RWPE2 (cell line): Measurements from ENCODE around the gene PTPRM.

Experiments
- ATAC-seq: fragments of 200-7000 bp; cut with Tn5 transposase; 3 replicates; pipeline ENCODE4 v1.9.1; 2021; ENCODE audit warnings: low read depth
- DNase-seq: peaks from one replicate; pipeline ENCODE4 v3.0.0-alpha.2; 2020; ENCODE audit warnings: low spot score
- H3K27ac ChIP-seq: fragments of 450-650 bp; 2 replicates; pipeline ENCODE4 v1.5.1; 2017; ENCODE audit warnings: mild to moderate bottlenecking; ENCODE audit not compliant: poor library complexity, severe bottlenecking
- H3K27me3 ChIP-seq: fragments of 250-450 bp; sonication (Bioruptor Pico); 2 replicates; pipeline ENCODE4 v1.5.1; 2021; ENCODE audit warnings: mild to moderate bottlenecking, moderate library complexity; ENCODE audit not compliant: insufficient read depth, poor library complexity, severe bottlenecking
- H3K36me3 ChIP-seq: fragments of 250-450 bp; sonication (Bioruptor Pico); 2 replicates; pipeline ENCODE4 v1.5.1; 2020; ENCODE audit warnings: low read depth, mild to moderate bottlenecking, moderate library complexity
- H3K4me1 ChIP-seq: fragments of 250-450 bp; sonication (Bioruptor Pico); 2 replicates; pipeline ENCODE4 v1.5.1; 2021; ENCODE audit warnings: mild to moderate bottlenecking, moderate library complexity; ENCODE audit not compliant: insufficient read depth, poor library complexity, severe bottlenecking
- H3K4me3 ChIP-seq: fragments of 250-450 bp; sonication (Bioruptor Pico); 2 replicates; pipeline ENCODE4 v1.5.1; 2021; ENCODE audit warnings: mild to moderate bottlenecking, moderate library complexity; ENCODE audit not compliant: severe bottlenecking
- H3K9me3 ChIP-seq: fragments of 250-450 bp; sonication (Bioruptor Pico); 2 replicates; pipeline ENCODE4 v1.5.1; 2021; ENCODE audit warnings: mild to moderate bottlenecking, moderate library complexity; ENCODE audit not compliant: severe bottlenecking
- CTCF ChIP-seq: fragments of 450-650 bp; IDR thresholded peaks from one replicate; pipeline ENCODE4 v1.5.1; 2017; ENCODE audit warnings: mild to moderate bottlenecking, moderate library complexity; ENCODE audit not compliant: poor library complexity, severe bottlenecking

PTPRM gene

DNA sequence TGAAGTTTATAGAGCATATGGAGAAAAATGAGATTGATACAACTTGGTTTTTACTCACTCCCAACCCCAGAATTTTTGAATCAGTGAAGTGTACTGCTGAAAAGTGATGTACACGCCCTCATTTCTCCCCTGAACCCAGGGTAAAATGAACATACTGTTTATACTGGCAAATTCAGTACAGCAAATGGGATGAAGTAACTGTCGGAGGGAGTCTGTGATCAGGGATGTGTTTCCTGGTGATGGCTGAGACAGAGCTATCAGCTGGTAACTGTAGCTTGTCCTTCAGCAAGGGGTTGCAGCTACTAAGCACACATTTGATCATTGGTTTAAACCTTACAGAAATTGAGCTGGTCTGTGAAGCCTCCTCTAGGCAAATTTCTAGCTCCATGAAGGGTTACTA, 191.6 kb downstream of the PTPRM start:
- Histone ChIP-seq H3K27ac (no peak overlapping the region), H3K27me3 (no peaks in the 10 kb centered on the region), H3K9me3 (no peaks in the 10 kb centered on the region), H3K36me3 (no peaks in the 10 kb centered on the region), H3K4me3 (no peak overlapping the region), H3K4me1 (no peaks in the 10 kb centered on the region)
- no peak for TF ChIP-seq CTCF
- no peak for ATAC-seq
- no peak for DNase-seq

GRCh38 chr18:7760967-7761948, 194.1 kb downstream of the PTPRM start:
- Histone ChIP-seq H3K4me3 (no peak overlapping the region), H3K27me3 (no peaks in the 10 kb centered on the region), H3K36me3 (no peaks in the 10 kb centered on the region), H3K9me3 (no peaks in the 10 kb centered on the region), H3K4me1 (no peaks in the 10 kb centered on the region), H3K27ac (no peak overlapping the region)
- ATAC-seq: no peak
- TF ChIP-seq CTCF: no peak
- DNase-seq: no peak

GRCh38 chr18:7764405-7764804, 197.3 kb downstream of the PTPRM start:
- Histone ChIP-seq H3K4me3 (no peak overlapping the region), H3K9me3 (no peaks in the 10 kb centered on the region), H3K4me1 (no peaks in the 10 kb centered on the region), H3K36me3 (no peaks in the 10 kb centered on the region), H3K27ac (no peak overlapping the region), H3K27me3 (no peaks in the 10 kb centered on the region)
- ATAC-seq: no peak
- TF ChIP-seq CTCF: no peak
- DNase-seq: no peak

DNA sequence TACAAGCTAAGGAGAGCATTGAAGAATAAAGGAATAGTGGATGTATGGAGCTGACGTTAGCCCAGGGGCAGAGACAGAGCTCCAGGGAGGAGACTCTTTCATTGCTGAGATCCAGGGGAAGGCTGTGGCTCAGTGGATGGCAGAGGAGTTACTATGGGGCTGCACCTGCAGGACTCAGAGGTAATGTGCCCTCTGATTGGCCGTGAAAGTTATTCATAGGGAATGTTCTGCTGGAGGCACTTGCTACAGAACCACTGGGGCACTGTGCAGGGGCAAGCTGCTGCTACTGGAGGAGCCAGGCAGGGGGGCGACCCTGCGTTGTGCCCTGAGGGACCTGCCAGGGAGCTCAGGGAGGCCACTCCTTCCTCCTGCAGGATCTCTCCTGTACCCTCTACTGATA, 199.2 kb downstream of the PTPRM start:
- Histone ChIP-seq H3K9me3 (no peaks in the 10 kb centered on the region), H3K4me3 (no peak overlapping the region), H3K4me1 (no peaks in the 10 kb centered on the region), H3K27me3 (no peaks in the 10 kb centered on the region), H3K27ac (no peak overlapping the region), H3K36me3 (no peaks in the 10 kb centered on the region)
- ATAC-seq (no peak), DNase-seq (no peak)
- no peak for TF ChIP-seq CTCF

DNA sequence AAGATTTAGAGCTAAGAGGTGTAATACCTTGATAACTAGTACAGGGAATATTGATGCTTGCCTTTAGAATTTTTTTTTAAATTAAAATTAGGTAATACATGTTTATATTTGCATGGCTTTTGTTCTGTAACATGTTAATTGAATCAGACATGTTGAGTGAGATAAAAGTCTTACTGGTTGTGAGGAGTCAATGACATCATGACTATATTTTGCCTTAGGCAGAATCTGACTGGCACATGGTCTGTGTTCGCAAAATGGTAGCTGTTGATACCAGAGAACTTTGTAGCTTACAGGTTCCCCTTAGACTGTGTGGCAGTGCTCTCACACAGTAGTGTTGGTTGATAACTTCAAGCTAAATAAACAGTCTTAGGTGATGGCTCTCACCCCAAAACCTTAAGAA, 199.7 kb downstream of the PTPRM start:
- H3K36me3 ChIP-seq: no peaks in the 10 kb centered on the region
- H3K27me3 ChIP-seq: no peaks in the 10 kb centered on the region
- H3K9me3 ChIP-seq: no peaks in the 10 kb centered on the region
- H3K27ac ChIP-seq: no peak overlapping the region
- no peak overlapping the region for H3K4me3 ChIP-seq
- ATAC-seq (no peak), DNase-seq (no peak)
- TF ChIP-seq CTCF: no peak
- no peaks in the 10 kb centered on the region for H3K4me1 ChIP-seq
